ENCODE data around the gene ENTREP3.
"Not testable (repeated sequence)": the region's sequence is repeated elsewhere in the genome, so short reads cannot be mapped to it uniquely, and the experiment has no call there.

- TF ChIP-seq POLR2A (IDR thresholded peaks at IDR 0.05), result not testable (repeated sequence)
- TF ChIP-seq, protein P1, sequence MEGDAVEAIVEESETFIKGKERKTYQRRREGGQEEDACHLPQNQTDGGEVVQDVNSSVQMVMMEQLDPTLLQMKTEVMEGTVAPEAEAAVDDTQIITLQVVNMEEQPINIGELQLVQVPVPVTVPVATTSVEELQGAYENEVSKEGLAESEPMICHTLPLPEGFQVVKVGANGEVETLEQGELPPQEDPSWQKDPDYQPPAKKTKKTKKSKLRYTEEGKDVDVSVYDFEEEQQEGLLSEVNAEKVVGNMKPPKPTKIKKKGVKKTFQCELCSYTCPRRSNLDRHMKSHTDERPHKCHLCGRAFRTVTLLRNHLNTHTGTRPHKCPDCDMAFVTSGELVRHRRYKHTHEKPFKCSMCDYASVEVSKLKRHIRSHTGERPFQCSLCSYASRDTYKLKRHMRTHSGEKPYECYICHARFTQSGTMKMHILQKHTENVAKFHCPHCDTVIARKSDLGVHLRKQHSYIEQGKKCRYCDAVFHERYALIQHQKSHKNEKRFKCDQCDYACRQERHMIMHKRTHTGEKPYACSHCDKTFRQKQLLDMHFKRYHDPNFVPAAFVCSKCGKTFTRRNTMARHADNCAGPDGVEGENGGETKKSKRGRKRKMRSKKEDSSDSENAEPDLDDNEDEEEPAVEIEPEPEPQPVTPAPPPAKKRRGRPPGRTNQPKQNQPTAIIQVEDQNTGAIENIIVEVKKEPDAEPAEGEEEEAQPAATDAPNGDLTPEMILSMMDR (IDR thresholded peaks at IDR 0.05), result not testable (repeated sequence)
Observed at GRCh38 chr1:155233502-155233901, 21.8 kb downstream of the ENTREP3 start.
